ENCODE results near the gene NDUFB7.

- TF ChIP-seq, protein P1, sequence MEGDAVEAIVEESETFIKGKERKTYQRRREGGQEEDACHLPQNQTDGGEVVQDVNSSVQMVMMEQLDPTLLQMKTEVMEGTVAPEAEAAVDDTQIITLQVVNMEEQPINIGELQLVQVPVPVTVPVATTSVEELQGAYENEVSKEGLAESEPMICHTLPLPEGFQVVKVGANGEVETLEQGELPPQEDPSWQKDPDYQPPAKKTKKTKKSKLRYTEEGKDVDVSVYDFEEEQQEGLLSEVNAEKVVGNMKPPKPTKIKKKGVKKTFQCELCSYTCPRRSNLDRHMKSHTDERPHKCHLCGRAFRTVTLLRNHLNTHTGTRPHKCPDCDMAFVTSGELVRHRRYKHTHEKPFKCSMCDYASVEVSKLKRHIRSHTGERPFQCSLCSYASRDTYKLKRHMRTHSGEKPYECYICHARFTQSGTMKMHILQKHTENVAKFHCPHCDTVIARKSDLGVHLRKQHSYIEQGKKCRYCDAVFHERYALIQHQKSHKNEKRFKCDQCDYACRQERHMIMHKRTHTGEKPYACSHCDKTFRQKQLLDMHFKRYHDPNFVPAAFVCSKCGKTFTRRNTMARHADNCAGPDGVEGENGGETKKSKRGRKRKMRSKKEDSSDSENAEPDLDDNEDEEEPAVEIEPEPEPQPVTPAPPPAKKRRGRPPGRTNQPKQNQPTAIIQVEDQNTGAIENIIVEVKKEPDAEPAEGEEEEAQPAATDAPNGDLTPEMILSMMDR (IDR thresholded peaks at IDR 0.05): no peak
- TF ChIP-seq POLR2A (IDR thresholded peaks at IDR 0.05): no peak
Observed at GRCh38 chr19:14533450-14533849, 38.4 kb downstream of the NDUFB7 start.
